Esophagus muscularis mucosa (tissue), 4 donors: ENCODE results near the gene CNPY4. TPM values are rescaled to one million over a fixed set of nuclear protein-coding genes. Genes with fewer than 3 reads are reported as not detected.

ENCODE experiments used
- DNase-seq: peaks from one replicate; pipeline ENCODE4 v3.0.0-alpha.2; 2017; ENCODE audit errors: extremely low spot score
- H3K27ac ChIP-seq, 4 donors: fragments of 200-600 bp; sonication (generic); replicated peaks in 1 of 4; 1 replicate in 3 of 4; 2 replicates in 1 of 4; pipeline ENCODE4 v1.5.1; 2016 to 2019; ENCODE audit warnings: mild to moderate bottlenecking in 1 of 4
- H3K27me3 ChIP-seq, 4 donors: fragments of 200-600 bp; sonication (generic); one replicate each; pipeline versions ENCODE4 v1.5.1 to v1.6.0; 2016 to 2019
- H3K36me3 ChIP-seq, 4 donors: fragments of 200-600 bp; sonication (generic); one replicate each; pipeline ENCODE4 v1.5.1; 2016 to 2019
- H3K4me1 ChIP-seq, 4 donors: fragments of 200-600 bp; sonication (generic); one replicate each; pipeline ENCODE4 v1.5.1; 2016 to 2019
- H3K4me3 ChIP-seq, 4 donors: fragments of 200-600 bp; sonication (generic); 1 replicate in 2 of 4; 2 replicates in 2 of 4; pipeline ENCODE4 v1.5.1; 2016 to 2019; ENCODE audit warnings: mild to moderate bottlenecking in 4 of 4, moderate library complexity in 1 of 4
- H3K9me3 ChIP-seq, 4 donors: fragments of 200-600 bp; sonication (generic); 1 replicate in 3 of 4; 2 replicates in 1 of 4; pipeline ENCODE4 v1.5.1; 2016 to 2019
- EP300 ChIP-seq: sonication (generic); formaldehyde crosslinking; IDR thresholded peaks from one replicate; pipeline ENCODE4 v1.6.1; 2017; ENCODE audit warnings: antibody characterized with exemption
- POLR2A ChIP-seq: fragments of 450-650 bp; IDR thresholded peaks from one replicate; pipeline ENCODE4 v1.6.1; 2017; ENCODE audit warnings: antibody characterized with exemption, moderate library complexity, mild to moderate bottlenecking, low read depth
- POLR2AphosphoS5 ChIP-seq, 2 donors: sonication (generic); formaldehyde crosslinking; IDR thresholded peaks; one replicate each; pipeline ENCODE4 v1.6.1; 2017; ENCODE audit warnings: antibody characterized with exemption in 2 of 2
- WGBS: methylation state at CpG from one replicate; pipeline ENCODE4 v1.1.5; 2018; 5-methylcytosine and 5-hydroxymethylcytosine counted together
- intact Hi-C: fragments of 100-400 bp; cut with DNase I; formaldehyde crosslinking; loops from one replicate; pipeline ENCODE4 v1.15.1; 2023
- total RNA-seq, 4 donors: library from RNA; depleted of rRNA; stranded (reverse); fragments of >200 nt; gene quantifications; one replicate each; pipeline versions ENCODE4 v1.1.0 to v1.2.1, GENCODE V29; 2016
- TF ChIP-seq, protein P1 (sequence below), 3 experiments: fragments of 200-600 bp in 2 of 3; fragments of 450-650 bp in 1 of 3; sonication (generic) in 2 of 3; IDR thresholded peaks; one replicate each; pipeline ENCODE4 v1.5.1; 2017 to 2019; ENCODE audit warnings: antibody characterized with exemption in 3 of 3, mild to moderate bottlenecking in 2 of 3, moderate library complexity in 1 of 3

Gene CNPY4
- total RNA-seq, 4 donors from 2014 or later = 8.3 to 16.2 (median 13.3) TPM

DNA sequence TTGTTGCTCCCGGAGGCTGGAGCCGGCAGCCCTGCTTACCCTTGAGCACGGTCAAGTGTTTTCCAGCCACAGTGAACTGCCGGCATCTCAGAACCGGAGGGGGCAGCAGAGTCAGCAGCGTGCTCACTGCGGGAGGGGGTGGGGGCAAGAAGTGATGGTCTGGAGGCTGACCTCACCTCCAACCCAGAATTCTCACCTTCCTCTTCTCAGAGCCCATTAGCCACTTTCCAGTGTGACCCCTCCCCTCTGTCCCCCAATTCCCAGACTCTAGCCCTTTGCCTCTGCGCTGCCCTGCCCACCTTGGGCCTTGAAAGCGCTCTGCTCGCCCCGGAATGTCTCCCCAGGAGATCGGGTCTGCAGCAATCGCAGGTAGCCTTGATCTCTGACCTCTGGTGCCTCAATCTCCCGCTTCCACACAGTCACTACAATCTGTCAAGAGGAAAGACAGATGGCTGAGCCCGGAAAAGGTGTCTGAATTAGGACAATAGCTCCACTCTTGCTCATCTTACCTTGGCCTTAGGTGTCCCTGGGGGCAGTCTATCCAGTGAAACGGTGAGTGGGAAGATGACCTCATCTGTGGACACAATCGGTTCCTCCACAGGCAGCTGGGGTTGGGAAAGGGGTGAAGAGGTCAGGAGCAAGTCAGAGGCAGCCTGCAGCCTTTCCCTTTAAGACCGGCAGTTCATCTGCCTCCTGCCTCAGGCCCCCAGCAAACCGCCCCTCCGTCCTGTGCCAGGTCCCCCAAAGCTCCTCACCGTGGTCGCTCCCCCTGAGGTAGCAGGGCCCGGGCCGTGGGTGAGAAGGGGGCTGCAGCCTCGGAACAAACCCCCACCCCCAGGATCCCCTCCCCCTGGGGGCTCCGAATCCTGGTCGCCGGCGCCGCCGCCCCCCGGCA lies 38.1 kb downstream of the CNPY4 start:
- 23% methylated on average over 17 of the region's 32 CpGs for WGBS
- Histone ChIP-seq H3K27ac (peak overlapping the region; percentile 77 to 89 (median 83)), H3K4me1 (peaks cover 17 to 56% (median 29%) of the 10 kb centered on the region in 4 donors), H3K36me3 (peaks cover 19 to 44% (median 40%) of the 10 kb centered on the region in 4 donors), H3K27me3 (no peaks in the 10 kb centered on the region), H3K4me3 (peak overlapping the region; percentile 84 to 97 (median 92)), H3K9me3 (no peaks in the 10 kb centered on the region)
- intact Hi-C loops = no loop called here
- no peak for TF ChIP-seq EP300
- TF ChIP-seq, protein P1, sequence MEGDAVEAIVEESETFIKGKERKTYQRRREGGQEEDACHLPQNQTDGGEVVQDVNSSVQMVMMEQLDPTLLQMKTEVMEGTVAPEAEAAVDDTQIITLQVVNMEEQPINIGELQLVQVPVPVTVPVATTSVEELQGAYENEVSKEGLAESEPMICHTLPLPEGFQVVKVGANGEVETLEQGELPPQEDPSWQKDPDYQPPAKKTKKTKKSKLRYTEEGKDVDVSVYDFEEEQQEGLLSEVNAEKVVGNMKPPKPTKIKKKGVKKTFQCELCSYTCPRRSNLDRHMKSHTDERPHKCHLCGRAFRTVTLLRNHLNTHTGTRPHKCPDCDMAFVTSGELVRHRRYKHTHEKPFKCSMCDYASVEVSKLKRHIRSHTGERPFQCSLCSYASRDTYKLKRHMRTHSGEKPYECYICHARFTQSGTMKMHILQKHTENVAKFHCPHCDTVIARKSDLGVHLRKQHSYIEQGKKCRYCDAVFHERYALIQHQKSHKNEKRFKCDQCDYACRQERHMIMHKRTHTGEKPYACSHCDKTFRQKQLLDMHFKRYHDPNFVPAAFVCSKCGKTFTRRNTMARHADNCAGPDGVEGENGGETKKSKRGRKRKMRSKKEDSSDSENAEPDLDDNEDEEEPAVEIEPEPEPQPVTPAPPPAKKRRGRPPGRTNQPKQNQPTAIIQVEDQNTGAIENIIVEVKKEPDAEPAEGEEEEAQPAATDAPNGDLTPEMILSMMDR (IDR thresholded peaks at IDR 0.05) = peak in 1 of 3 experiments; percentile 2
- no peak for DNase-seq

DNA sequence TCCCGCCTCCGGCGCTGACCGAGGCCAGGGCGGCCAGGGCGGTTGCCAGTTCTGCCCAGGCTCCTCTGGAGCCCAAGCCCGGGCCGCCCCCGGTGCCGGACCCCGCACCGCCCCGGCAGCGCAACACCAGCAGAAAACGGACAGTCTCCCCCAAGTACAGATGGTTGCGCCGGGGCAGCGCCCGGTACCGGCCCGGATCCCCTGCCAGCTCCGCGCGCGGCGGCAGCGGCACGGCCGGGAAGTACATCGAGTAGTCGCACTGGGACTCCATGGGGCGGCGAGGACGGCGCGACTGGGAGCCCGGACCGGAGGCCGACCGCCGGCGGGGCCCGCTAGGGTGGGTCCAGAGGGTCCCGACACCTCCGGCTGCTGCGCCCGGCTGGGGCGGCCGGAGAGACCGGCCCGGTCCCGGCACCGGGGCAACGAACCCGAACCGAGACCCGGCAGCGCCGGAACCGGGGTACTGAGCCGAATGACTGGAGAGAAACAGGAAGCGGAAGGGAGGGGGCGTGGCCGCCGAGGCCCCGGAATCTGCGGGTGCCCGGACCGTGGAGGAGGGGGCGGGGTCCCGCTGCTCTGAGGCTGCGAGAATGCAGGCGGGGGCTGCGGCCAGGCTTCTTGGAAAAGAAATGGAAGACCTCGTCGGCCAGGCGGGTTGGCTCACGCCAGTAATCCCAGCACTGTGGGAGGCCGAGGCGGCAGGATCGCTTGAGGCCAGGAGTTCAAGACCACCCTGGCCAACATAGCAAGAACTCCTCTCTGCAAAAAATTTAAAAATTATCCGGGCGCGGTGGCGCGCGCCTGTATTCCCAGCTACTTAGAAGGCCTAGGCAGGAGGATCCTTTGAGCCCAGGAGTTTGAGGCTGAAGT lies 39.0 kb downstream of the CNPY4 start, which contains the start of gene TRAPPC14:
TRAPPC14 (minus strand) TSS at position 495 of the 870 bp plus-strand sequence; CDS start at position 271, 224 bp downstream.
- H3K4me1 ChIP-seq = peaks cover 17 to 51% (median 26%) of the 10 kb centered on the region in 4 donors
- peak; percentile 99 for DNase-seq
- TF ChIP-seq, protein P1 (IDR thresholded peaks at IDR 0.05) = peak in 1 of 3 experiments; percentile 6
- no peak for TF ChIP-seq EP300
- TF ChIP-seq POLR2A = no peak
- TF ChIP-seq POLR2AphosphoS5 (IDR thresholded peaks at IDR 0.05) = peak; percentile 75 to 78
- H3K4me3 ChIP-seq = peak within 1 kb of the TSS; percentile 84 to 97 (median 92)
- peak within 1 kb of the TSS; percentile 77 to 89 (median 83) for H3K27ac ChIP-seq
- H3K36me3 ChIP-seq = peaks cover 16 to 36% (median 35%) of the 10 kb centered on the region in 4 donors
- H3K9me3 ChIP-seq = no peaks in the 10 kb centered on the region
- 3% methylated on average over 24 of the region's 87 CpGs for WGBS
- no peaks in the 10 kb centered on the region for H3K27me3 ChIP-seq
- intact Hi-C loops = no loop called here

DNA sequence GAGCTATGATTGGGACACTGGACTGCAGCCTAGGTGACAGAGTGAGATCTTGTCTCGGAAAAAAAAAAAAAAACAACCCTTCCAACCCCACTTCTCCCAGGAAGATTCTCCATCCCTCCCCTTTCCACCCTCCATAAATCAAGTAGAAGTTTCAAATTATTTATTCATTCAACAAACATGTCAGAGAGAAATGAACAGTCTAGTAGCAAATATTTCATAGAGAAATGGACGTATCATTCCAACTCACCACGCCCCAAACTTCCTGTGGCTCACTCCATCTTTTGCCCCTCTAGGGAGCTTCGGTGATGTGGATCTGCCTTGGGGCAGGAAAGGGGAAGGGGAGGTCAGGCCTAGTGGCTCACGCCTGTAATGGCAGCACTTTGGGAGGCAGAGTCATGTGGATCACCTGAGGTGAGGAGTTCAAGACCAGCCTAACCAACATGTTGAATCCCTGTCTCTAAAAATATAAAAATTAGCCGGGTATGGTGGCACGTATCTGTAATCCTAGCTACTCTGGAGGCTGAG lies 39.7 kb downstream of the CNPY4 start:
- WGBS = 58% methylated on average over 7 of the region's 7 CpGs
- Histone ChIP-seq H3K4me3 (peak overlapping the region; percentile 84 to 97 (median 92)), H3K36me3 (peaks cover 9 to 29% (median 28%) of the 10 kb centered on the region in 4 donors), H3K27ac (peak overlapping the region; percentile 77 to 89 (median 83)), H3K4me1 (peaks cover 17 to 44% (median 24%) of the 10 kb centered on the region in 4 donors), H3K9me3 (no peaks in the 10 kb centered on the region), H3K27me3 (no peaks in the 10 kb centered on the region)
- no peak for DNase-seq
- intact Hi-C loops = no loop called here
- TF ChIP-seq POLR2A (no peak), EP300 (no peak), POLR2AphosphoS5 (IDR thresholded peaks at IDR 0.05) (no peak)
- TF ChIP-seq, protein P1 (IDR thresholded peaks at IDR 0.05) = no peak

DNA sequence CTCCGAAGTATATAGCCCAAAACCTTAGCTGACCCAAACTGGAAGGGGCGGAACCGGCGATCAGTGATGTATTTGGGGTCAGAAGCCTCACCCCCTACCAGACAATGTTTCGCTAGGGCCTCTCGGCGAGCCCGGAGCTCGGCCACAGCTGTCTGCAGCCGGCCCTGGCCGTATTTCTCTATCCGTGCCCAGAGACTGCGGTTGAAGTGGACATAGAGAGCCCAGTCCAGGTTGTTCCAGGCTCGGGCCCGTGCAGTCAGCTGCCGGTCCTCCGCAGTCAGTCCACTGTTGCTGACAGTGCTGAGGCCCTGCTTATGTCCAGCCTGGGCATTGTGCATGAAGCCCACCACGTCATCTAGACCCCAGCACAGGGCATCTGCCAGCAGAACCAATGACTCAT lies 40.6 kb downstream of the CNPY4 start:
- intact Hi-C loops = no loop called here
- Histone ChIP-seq H3K27me3 (no peaks in the 10 kb centered on the region), H3K9me3 (no peaks in the 10 kb centered on the region), H3K4me3 (no peak overlapping the region), H3K27ac (no peak overlapping the region), H3K4me1 (peaks cover 17 to 35% (median 24%) of the 10 kb centered on the region in 4 donors), H3K36me3 (peaks cover 8 to 21% (median 19%) of the 10 kb centered on the region in 4 donors)
- TF ChIP-seq POLR2AphosphoS5 (IDR thresholded peaks at IDR 0.05) (no peak), POLR2A (no peak), EP300 (no peak)
- TF ChIP-seq, protein P1 (IDR thresholded peaks at IDR 0.05) = no peak
- WGBS = 93% methylated on average over 16 of the region's 18 CpGs
- DNase-seq = no peak
